HL-60/S4 treated with phorbol 12-myristate 13-acetate at 8.2 ng/mL for 4 days and 3 days (cell line): ENCODE measurements around the gene SUV39H2.
"Not testable (repeated sequence)": the region's sequence is repeated elsewhere in the genome, so short reads cannot be mapped to it uniquely, and the experiment has no call there.

Experiments
- in situ Hi-C: fragments of 300-500 bp; cut with MboI; formaldehyde crosslinking; loops from 2 replicates; pipeline ENCODE4 v1.15.0; 2022; ENCODE audit warnings: low sequenced_read_pairs

SUV39H2 gene

DNA sequence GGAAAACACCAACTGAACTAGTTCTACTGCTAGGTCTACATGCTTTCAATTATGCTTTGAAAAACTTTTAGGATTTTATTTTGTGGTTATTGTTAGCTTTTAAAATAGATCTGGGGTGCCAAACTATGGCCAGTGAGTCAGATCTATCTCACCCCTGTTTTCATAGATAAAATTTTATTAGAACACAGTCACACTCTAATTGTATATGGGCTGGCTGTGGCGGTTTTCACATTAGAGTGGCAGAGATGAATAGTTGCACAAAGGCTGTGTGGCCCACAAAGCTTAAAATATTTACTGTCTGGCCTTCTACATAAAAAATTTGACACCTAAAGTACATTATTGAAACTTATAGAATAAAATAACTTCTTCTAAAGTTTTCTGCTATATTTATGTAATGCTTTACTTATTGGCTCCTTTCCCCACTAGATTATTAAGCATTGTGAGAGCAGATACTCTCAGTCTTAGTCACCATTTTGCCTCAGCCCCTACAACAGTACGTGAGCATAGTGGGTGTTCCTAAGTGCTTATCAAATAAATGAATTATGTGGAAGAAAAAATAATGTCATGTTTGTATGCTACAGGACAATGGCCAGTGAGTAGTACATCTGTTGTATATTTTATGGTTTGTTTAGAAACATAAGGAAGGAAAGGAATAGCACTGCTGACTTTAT, 5.4 kb upstream of the SUV39H2 start:
- in situ Hi-C loops, result no loop called here

DNA sequence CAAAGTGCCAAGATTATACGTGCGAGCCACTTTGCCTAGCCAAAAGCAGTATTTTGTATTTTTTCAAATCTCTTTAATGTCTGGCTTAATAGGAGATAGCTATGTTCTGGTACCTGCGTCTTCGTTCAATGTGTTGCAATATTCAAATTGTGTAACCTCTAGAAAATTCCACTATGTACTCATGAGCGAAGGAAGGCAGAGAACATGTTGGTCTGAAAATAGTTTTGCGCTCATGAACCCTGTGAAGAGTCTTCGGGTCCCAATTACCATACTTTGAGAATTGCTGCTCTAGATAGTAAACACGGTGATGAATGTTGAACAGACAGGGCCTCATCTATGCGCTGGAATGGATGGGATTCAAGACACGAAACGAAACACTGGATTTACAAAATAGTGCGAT, 2.7 kb upstream of the SUV39H2 start:
- in situ Hi-C loops, result no loop called here

- in situ Hi-C loops, result no loop called here
These were observed 1.9 kb upstream of the SUV39H2 start for GRCh38 chr10:14876764-14877163.

DNA sequence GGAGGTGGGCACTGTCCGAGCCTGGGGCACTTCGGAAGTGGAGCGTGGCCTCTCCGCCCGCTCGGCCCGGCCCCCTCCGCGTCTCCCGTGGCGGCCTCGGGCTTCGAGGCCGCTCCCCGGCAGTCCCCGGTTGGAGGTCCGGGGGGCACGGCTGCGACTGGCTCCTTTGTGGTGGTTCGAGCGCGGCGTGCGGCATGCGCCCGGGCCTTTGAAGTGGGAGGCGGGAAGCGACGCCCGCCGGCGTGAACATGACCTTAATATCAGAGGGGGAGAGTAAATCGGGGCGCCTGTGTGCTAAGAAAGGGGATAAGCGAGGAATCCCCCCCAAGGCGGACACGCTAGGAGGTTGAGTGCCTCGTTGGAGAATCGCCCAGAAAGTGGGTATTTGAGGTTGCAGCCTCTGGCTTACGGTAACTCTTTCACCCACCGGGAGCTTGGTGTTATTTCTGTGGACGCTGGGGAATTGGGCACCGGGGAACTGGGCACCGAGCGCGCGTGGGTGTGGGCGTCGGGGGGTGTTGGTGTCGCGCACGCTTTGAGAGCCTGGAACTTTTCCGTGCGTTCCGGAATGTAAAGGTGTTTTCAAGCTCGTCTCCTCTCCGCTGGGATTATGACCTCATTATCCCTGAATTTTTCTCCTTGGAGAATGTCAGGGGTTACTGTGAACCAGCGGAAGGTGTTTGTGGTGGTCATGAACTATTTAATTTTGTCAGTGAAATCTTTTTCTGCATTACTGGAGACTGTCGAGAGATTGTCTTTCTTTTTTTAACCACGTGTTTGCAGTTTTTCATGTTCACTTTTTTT, 660 bp downstream of the SUV39H2 start:
- in situ Hi-C loops, result no loop called here

GRCh38 chr10:14879928-14880193, 1.2 kb downstream of the SUV39H2 start:
- in situ Hi-C loops, result no loop called here

DNA sequence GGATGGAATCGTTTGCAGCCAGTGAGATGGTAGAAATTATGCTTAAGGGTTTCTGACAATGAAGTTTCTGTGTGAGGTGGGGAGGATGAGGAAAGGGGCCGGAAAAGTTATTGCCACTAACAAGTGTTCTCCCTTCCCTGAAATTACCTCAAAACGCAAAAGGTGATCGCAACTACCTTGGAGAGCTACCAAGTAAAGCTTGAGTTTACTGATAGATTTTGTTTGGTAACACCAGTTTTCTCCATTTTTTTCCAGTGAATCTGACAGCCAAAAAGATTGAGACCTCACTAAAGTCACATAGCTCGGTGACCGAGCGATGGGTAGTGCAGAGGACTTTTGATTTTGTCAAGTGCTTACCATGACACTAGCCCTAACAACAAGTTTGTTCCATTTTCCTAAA, 1.6 kb downstream of the SUV39H2 start:
- in situ Hi-C loops, result no loop called here

- in situ Hi-C loops, result no loop called here
These were observed 5.4 kb downstream of the SUV39H2 start for GRCh38 chr10:14884082-14884481.

GRCh38 chr10:14889318-14889717, 10.7 kb downstream of the SUV39H2 start:
- in situ Hi-C loops, result no loop called here

DNA sequence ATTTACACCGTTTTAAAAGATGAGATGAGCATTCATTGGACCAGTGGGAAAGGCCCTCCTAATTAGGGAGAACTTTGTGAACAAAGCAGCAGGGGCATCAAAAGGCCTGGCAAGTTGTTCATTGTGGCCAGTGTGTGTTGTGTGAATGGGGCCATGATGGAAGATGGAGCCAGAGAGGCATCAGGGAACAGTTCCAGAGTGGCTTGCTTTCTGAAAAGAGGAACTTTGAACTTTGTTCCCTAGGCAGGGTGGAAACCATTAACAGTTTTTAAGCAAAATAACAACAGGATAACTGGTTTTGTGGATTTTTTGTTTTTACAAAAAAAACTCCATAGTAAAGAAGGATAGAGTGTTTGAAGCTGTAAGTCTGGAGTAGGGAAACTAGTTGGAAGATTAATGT, 12.5 kb downstream of the SUV39H2 start:
- in situ Hi-C loops, result no loop called here

DNA sequence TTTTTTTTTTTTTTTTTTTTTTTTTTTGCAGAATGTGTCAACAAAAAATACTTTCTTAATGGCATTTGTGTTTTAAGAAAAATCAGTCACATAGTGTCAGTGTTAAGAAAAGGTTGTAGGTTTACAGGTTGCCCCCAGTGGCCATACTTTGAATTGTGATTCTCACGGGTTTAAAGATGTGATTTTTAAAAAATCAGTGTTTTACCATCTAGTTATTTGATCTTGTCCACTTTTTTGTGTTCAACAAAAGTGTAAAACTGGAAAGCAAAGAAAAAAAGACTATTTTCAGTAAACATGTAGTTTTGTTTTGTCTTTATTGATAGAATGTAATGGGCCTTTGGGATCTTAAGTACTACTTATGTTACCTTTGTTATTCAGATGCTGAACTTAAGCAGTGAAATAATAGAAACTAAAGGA, 25.7 kb downstream of the SUV39H2 start:
- in situ Hi-C loops, result no loop called here

- in situ Hi-C loops, result no loop called here
These were observed 26.2 kb downstream of the SUV39H2 start for GRCh38 chr10:14904864-14905263.

DNA sequence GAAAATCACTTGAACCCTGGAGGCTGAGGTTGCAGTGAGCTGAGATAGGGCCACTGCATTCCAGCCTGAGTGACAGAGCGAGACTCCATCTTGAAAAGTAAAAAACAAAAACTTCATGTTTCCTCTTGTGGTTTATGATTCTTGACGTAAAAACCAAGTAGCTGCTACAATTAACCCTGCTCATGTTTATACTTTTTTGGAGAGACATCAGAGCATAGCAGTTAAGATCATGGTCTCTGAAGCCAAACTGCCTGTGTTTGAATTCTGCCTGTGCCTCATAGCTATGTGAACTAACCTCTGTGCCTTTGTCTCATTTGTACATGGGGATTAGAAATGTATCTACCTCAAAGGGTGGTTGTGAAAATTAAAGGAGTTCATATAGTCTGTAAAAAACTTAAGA, 27.2 kb downstream of the SUV39H2 start:
- in situ Hi-C loops, result no loop called here

DNA sequence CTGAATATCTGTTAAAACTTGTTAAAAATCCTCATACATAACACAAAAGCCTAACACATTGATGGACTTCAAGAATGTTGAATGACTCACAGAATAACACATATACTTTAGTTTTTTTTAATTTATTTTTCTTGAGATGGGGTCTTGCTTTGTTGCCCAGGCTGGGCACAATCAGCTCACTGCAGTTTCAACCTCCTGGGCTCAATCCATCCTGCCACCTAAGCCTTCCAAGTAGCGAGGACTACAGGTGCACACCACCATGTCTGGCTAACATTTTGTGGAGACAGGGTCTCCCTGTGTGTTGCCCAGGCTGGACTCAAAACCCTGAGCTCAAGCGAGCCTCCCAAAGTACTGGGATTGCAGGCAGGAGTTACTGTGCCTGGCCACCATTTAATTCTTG, 28.1 kb downstream of the SUV39H2 start:
- in situ Hi-C loops, result no loop called here

- in situ Hi-C loops, result not testable (repeated sequence)
These were observed 28.9 kb downstream of the SUV39H2 start for GRCh38 chr10:14907591-14907990.

DNA sequence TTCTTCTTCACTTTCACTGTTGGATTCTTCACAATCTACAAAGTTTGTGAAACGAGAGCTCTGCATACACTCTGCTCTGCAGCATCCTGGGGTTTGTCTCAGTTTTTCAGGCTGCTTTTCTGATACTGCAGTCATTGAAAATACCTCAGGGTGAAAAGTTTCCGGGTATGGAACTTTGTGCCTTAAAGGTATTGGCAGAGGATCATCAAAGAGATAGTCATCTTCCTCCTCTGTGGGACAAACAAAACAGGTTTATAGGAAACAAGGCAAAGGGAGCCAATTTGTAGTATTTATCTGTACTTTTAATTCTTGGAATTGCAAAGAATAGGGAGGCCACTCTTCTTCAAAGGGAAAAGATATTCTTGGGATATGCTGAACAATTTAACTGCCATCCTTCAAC, 30.4 kb downstream of the SUV39H2 start:
- in situ Hi-C loops, result no loop called here

- in situ Hi-C loops, result no loop called here
These were observed 32.3 kb downstream of the SUV39H2 start for GRCh38 chr10:14910953-14911352.

DNA sequence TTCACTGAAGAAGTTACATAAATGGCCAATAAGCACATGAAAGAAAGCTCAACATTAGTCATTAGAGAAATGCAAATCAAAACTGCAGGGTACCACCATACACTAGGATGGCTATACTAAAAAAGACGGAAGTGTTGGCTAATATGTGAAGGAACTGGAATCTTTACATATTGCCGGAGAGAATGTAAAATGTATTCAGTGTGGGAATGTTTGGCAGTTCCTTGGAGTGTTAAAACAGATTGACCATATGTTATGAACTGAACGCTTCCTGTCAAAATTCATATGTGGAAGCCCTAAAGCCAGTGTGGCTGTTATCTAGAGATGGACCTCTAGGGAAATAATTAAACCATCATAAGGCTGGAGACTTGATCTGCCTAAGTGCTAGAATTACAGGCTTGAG, 33.1 kb downstream of the SUV39H2 start:
- in situ Hi-C loops, result no loop called here

DNA sequence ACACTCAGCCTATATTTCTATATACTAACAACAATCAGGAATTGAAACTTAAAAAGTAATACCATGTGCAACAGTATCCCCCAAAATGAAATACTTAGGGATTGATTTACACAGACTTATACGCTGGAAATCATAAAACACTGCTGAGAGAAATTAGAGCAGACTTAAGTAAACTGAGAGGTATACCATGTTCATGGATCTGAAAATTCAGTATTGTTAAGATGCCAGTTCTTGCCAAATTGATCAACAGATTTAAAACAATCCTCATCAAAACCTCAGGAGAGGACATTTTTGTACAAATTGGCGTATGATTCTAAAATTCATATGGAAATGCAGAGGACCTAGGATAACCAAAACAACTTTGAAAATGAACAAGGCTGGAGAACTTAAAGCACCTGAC, 37.9 kb downstream of the SUV39H2 start:
- in situ Hi-C loops, result no loop called here

GRCh38 chr10:14917827-14918226, 39.2 kb downstream of the SUV39H2 start:
- in situ Hi-C loops, result no loop called here

DNA sequence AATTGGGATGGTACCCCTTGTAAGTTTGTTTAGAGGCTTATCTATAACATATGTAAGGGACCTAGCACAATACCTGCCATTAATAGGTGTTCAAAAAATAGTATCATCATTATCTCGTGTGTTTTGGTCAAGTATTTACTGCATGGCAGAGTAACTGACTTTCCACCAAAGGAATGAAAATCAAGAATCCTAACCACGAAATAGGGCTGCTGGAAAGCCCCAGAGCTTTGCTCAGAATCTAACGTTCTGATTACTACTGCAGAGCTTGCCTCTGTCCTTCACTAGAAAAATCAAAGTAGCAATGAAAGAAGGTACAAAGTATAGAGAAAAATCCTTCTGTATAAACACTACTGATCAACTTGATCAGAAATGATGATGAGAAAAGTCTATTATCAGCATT, 40.3 kb downstream of the SUV39H2 start:
- in situ Hi-C loops, result no loop called here

DNA sequence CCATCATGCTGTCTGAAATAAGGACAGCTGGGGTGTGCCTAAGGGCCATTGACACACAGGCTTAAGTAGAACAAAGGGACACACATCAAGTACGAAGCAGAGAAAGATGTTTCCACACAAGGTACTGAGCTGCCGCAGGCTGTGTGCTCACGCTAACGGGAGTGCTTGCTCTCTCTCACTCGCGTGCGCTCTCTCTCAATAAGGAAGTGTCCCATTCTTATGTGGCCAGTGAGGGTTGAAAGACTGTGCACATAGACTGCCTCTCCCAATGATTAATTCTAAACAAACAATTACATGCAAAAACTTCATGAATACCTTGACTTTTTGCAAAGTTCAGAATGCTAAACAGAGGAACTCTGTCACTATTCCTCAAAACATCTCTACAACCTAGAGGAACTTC, 45.3 kb downstream of the SUV39H2 start:
- in situ Hi-C loops, result no loop called here

DNA sequence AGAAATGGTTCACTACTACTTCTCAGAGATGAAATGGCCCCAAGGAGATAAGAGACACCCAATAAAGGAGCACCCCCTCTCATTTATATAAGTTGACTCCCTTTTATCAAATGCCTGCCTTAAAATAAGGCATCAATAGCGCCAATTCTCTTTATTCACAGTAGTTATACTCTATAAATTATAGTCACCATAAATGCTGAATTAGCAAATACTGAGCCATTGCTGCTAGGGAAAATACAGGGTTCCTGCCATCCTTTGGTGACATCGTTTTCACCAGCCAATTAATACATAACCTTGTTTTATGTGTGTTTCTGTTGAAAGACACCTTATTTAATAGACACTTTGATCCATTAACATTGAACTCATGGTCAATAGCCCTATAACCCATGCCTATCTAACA, 46.6 kb downstream of the SUV39H2 start:
- in situ Hi-C loops, result no loop called here

DNA sequence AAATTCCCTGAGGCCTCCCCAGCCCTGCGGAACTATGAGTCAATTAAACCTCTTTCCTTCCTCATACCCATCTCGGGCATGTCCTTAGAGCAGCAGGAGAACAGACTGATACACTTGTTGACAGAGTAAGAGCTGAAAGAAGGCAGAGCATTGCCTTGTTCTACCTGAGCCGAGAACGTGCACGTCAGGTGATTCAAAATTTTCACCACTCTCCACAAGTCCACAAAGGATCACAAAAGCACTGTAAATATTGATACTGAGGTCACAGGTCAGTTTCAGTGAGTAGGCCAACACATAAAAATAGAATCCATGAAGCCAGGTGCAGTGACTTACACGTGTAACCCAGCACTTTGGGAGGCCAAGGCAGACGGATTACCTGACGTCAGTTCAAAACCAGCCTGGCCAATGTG, 47.4 kb downstream of the SUV39H2 start:
- in situ Hi-C loops, result no loop called here
